Stomach (tissue), 9 donors: ENCODE results near the gene CXCR5. TPM values are rescaled to one million over a fixed set of nuclear protein-coding genes. Genes with fewer than 3 reads are reported as not detected.

ENCODE experiments used
- DNase-seq, 2 donors: peaks; one replicate each; pipeline versions ENCODE4 v3.0.0 to v3.0.0-alpha.2; 2013 to 2019
- H3K27ac ChIP-seq, 5 donors: fragments of 200-600 bp in 4 of 5; sonication (generic) in 4 of 5; one replicate each; pipeline ENCODE4 v1.5.1; 2013 to 2019; ENCODE audit warnings: mild to moderate bottlenecking in 1 of 5, moderate library complexity in 1 of 5
- H3K27me3 ChIP-seq, 3 donors: fragments of 200-600 bp; sonication (generic); one replicate each; pipeline ENCODE4 v1.5.1; 2017 to 2019; ENCODE audit warnings: mixed run types in 1 of 3
- H3K36me3 ChIP-seq, 4 donors: fragments of 200-600 bp; sonication (generic); 1 replicate in 3 of 4; 2 replicates in 1 of 4; pipeline ENCODE4 v1.5.1; 2016 to 2019
- H3K4me1 ChIP-seq, 4 donors: fragments of 200-600 bp; sonication (generic); one replicate each; pipeline ENCODE4 v1.5.1; 2016 to 2019
- H3K4me3 ChIP-seq, 4 donors: fragments of 200-600 bp; sonication (generic) in 3 of 4; one replicate each; pipeline ENCODE4 v1.5.1; 2016 to 2019; ENCODE audit warnings: mild to moderate bottlenecking in 1 of 4
- H3K9me3 ChIP-seq, 4 donors: fragments of 200-600 bp; sonication (generic); one replicate each; pipeline ENCODE4 v1.5.1; 2016 to 2019
- EP300 ChIP-seq: sonication (generic); formaldehyde crosslinking; IDR thresholded peaks from one replicate; pipeline ENCODE4 v1.6.1; 2017; ENCODE audit warnings: antibody characterized with exemption
- POLR2A ChIP-seq, 4 donors: fragments of 450-650 bp; IDR thresholded peaks; one replicate each; pipeline ENCODE4 v1.6.1; 2016; ENCODE audit warnings: antibody characterized with exemption in 4 of 4, control low read depth in 2 of 4, mild to moderate bottlenecking in 1 of 4, moderate library complexity in 1 of 4
- POLR2AphosphoS5 ChIP-seq, 3 donors: sonication (generic); formaldehyde crosslinking; IDR thresholded peaks; one replicate each; pipeline ENCODE4 v1.6.1; 2016; ENCODE audit warnings: antibody characterized with exemption in 3 of 3
- WGBS, 5 donors: extraction: QIAGEN DNeasy Blood & Tissue Kit in 3 of 5; methylation state at CpG; one replicate each; pipeline versions ENCODE4 v1.1.5 to v1.1.7; 2013 to 2018; 5-methylcytosine and 5-hydroxymethylcytosine counted together
- intact Hi-C: fragments of 100-400 bp; cut with DNase I; formaldehyde crosslinking; loops from one replicate; pipeline ENCODE4 v1.15.1; 2023; ENCODE audit warnings: low total_unique reads
- polyA plus RNA-seq, 3 donors: library from polyadenylated mRNA; stranded (reverse); fragments of 200-250 nt; gene quantifications; one replicate each; pipeline ENCODE4 v1.2.3, GENCODE V29; 2013
- total RNA-seq, 5 donors: library from RNA; depleted of rRNA; stranded (reverse); fragments of >200 nt; gene quantifications; one replicate each; pipeline versions ENCODE4 v1.1.0 to v1.2.3, GENCODE V29; 2014 to 2016
- TF ChIP-seq, protein P1 (sequence below), 7 experiments: fragments of 450-650 bp in 4 of 7; fragments of 200-600 bp in 3 of 7; sonication (generic) in 3 of 7; IDR thresholded peaks; one replicate each; pipeline ENCODE4 v1.5.1; 2016 to 2019; ENCODE audit warnings: antibody characterized with exemption in 7 of 7, control low read depth in 2 of 7, mild to moderate bottlenecking in 1 of 7
- donor health status: healthy with polysubstance abuse.
- donor health status: Bipolar disorder and iron deficiency.
- donor health status: healthy.

Gene CXCR5
- total and polyA plus RNA-seq, 8 donors = 0.12 to 0.60 (median 0.15) TPM; not detected in 4

DNA sequence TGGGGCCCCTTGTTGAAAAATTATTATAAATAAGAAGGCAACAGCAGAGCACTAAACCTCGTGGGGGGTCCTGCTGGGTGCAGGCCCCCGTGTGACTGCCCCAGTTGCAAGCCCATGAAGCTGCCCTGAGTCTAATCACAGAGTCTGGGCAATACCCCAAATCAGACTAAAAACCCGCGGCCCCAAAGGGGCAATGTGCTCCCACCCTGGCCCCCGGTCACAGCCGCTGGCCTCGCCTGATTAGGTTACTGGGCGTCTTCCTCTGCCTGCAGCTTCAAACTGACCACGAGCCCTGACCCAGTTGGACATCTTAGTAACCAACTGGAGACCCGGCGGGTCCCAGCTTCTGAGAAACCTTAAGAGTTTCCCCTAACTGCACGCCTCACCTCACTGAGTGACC, 1.6 kb downstream of the CXCR5 start:
- intact Hi-C loops = no loop called here
- Histone ChIP-seq H3K4me3 (no peak overlapping the region), H3K27ac (peak overlapping the region in 2 of 5 donors; percentile 2 to 85), H3K36me3 (no peaks in the 10 kb centered on the region), H3K9me3 (no peaks in the 10 kb centered on the region), H3K4me1 (peaks cover 14 to 32% (median 23%) of the 10 kb centered on the region in 4 donors), H3K27me3 (no peaks in the 10 kb centered on the region)
- DNase-seq = no peak
- TF ChIP-seq, protein P1, sequence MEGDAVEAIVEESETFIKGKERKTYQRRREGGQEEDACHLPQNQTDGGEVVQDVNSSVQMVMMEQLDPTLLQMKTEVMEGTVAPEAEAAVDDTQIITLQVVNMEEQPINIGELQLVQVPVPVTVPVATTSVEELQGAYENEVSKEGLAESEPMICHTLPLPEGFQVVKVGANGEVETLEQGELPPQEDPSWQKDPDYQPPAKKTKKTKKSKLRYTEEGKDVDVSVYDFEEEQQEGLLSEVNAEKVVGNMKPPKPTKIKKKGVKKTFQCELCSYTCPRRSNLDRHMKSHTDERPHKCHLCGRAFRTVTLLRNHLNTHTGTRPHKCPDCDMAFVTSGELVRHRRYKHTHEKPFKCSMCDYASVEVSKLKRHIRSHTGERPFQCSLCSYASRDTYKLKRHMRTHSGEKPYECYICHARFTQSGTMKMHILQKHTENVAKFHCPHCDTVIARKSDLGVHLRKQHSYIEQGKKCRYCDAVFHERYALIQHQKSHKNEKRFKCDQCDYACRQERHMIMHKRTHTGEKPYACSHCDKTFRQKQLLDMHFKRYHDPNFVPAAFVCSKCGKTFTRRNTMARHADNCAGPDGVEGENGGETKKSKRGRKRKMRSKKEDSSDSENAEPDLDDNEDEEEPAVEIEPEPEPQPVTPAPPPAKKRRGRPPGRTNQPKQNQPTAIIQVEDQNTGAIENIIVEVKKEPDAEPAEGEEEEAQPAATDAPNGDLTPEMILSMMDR (IDR thresholded peaks at IDR 0.05) = no peak
- TF ChIP-seq POLR2AphosphoS5 (IDR thresholded peaks at IDR 0.05) = no peak
- TF ChIP-seq POLR2A (IDR thresholded peaks at IDR 0.05) = no peak
- no peak for TF ChIP-seq EP300
- WGBS, 5 donors = 88 to 92% (median 91%) methylated on average over 12 of the region's 12 CpGs

DNA sequence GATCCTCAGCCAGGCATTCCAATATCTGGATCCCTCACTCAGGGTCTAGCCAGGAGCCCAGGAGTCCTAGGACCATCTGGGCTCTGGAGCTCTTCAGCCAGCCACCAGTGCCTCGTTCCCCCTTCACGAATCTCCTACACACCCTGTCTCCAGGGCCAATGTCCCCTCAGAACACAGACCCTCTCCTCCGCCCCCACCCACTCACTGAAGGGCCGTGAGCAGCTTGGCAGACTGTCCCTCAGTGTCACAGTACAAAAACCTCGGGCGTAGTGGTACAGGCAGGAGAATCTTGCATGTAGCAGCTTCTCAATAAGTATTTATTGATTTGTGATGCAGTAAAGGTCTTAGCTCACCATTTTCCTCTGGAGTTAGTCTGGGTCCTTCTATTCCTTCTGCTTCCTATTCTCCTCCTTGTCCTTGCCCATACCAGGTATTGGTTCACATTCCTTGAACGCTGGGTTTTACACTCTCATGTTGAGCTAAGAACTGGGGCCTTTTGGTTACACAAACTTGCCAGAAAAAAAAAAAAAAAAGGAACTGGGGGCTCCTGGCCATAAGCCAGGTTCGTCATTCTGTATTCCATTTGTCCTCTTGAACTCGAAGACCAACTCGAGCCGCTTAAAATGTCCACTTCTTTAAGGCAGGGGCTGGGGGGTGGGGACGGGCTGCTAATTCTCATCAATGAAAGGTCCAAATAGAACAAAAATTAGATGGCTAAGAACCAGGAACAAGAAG, 2.3 kb downstream of the CXCR5 start:
- peak overlapping the region in 2 of 5 donors; percentile 78 to 85 for H3K27ac ChIP-seq

DNA sequence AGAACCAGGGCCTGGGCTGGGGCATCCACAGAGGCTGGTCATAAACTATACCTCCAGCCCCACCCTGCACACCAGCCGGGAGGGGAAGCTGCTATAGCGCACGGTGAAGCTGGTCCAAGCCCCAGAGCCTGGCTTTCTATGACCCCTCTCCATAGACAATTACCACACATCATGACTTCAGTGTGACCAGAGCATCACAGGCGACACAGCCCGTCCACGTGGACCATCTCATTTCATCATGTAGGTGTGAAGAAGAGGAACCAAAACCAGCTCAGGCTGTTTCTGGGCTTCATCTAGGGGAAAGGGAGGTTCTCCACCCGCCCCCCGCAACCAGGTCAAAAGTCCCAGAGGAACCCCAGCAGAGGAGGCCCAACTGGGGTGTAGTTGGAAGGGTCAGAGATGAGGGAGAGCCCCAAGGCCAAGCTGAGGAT, 3.0 kb downstream of the CXCR5 start:
- TF ChIP-seq, protein P1 (IDR thresholded peaks at IDR 0.05) = no peak
- TF ChIP-seq EP300 (no peak), POLR2A (IDR thresholded peaks at IDR 0.05) (no peak), POLR2AphosphoS5 (IDR thresholded peaks at IDR 0.05) (no peak)
- WGBS, 5 donors = 83 to 93% (median 90%) methylated on average over 8 of the region's 8 CpGs
- H3K9me3 ChIP-seq = no peaks in the 10 kb centered on the region
- H3K27me3 ChIP-seq = no peaks in the 10 kb centered on the region
- peak overlapping the region in 4 of 5 donors; percentile 35 to 85 (median 76) for H3K27ac ChIP-seq
- intact Hi-C loops = no loop called here
- no peaks in the 10 kb centered on the region for H3K36me3 ChIP-seq
- peaks cover 14 to 32% (median 23%) of the 10 kb centered on the region in 4 donors for H3K4me1 ChIP-seq
- peak in 1 of 2 donors; percentile 6 for DNase-seq
- no peak overlapping the region for H3K4me3 ChIP-seq

More for the DNA sequence above, 2.3 kb downstream of the CXCR5 start:
- WGBS, 5 donors = 69 to 77% (median 76%) methylated on average over 12 of the region's 12 CpGs
- Histone ChIP-seq H3K9me3 (no peaks in the 10 kb centered on the region), H3K4me3 (no peak overlapping the region), H3K36me3 (no peaks in the 10 kb centered on the region), H3K4me1 (peaks cover 14 to 32% (median 23%) of the 10 kb centered on the region in 4 donors), H3K27me3 (no peaks in the 10 kb centered on the region)
- intact Hi-C loops = no loop called here
- TF ChIP-seq POLR2A (IDR thresholded peaks at IDR 0.05) = no peak
- TF ChIP-seq, protein P1 (IDR thresholded peaks at IDR 0.05) = no peak
- TF ChIP-seq EP300 = no peak
- TF ChIP-seq POLR2AphosphoS5 (IDR thresholded peaks at IDR 0.05) = no peak
- no peak for DNase-seq

DNA sequence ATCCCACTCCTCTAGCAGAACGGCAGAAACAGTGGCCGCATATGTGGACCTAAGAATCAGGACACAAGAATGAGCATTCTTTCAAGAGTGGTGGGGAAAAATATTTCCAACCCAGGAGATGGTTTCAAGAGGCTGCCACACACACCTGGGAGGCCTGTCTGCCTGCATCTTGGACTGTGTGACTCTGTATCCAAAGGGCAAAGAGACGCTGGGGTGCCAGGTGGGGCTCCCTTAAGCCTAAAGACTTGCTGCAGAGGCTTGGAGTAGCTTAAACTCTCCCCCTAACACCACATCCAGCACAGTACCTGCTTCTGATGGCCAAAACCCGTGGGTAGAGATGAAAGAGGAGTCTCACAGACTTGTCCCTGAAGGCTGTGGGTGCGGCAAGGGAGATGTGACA, 3.5 kb downstream of the CXCR5 start:
- WGBS, 5 donors = 54 to 84% (median 70%) methylated on average over 3 to 5 of the region's 5 CpGs
- H3K27me3 ChIP-seq = no peaks in the 10 kb centered on the region

More for the DNA sequence above, 3.5 kb downstream of the CXCR5 start:
- Histone ChIP-seq H3K4me3 (peak overlapping the region in 3 of 4 donors; percentile 11 to 20 (median 18)), H3K27ac (peak overlapping the region in 4 of 5 donors; percentile 35 to 85 (median 76)), H3K4me1 (peaks cover 14 to 36% (median 23%) of the 10 kb centered on the region in 4 donors), H3K9me3 (no peaks in the 10 kb centered on the region), H3K36me3 (no peaks in the 10 kb centered on the region)
- TF ChIP-seq POLR2A (IDR thresholded peaks at IDR 0.05) (no peak), POLR2AphosphoS5 (IDR thresholded peaks at IDR 0.05) (no peak), EP300 (no peak)
- TF ChIP-seq, protein P1 (IDR thresholded peaks at IDR 0.05) = no peak
- DNase-seq = no peak
- intact Hi-C loops = no loop called here
